Measurements from ENCODE around the gene KIAA1614.
"Not testable (repeated sequence)": the region's sequence is repeated elsewhere in the genome, so short reads cannot be mapped to it uniquely, and the experiment has no call there.

KIAA1614 gene

DNA sequence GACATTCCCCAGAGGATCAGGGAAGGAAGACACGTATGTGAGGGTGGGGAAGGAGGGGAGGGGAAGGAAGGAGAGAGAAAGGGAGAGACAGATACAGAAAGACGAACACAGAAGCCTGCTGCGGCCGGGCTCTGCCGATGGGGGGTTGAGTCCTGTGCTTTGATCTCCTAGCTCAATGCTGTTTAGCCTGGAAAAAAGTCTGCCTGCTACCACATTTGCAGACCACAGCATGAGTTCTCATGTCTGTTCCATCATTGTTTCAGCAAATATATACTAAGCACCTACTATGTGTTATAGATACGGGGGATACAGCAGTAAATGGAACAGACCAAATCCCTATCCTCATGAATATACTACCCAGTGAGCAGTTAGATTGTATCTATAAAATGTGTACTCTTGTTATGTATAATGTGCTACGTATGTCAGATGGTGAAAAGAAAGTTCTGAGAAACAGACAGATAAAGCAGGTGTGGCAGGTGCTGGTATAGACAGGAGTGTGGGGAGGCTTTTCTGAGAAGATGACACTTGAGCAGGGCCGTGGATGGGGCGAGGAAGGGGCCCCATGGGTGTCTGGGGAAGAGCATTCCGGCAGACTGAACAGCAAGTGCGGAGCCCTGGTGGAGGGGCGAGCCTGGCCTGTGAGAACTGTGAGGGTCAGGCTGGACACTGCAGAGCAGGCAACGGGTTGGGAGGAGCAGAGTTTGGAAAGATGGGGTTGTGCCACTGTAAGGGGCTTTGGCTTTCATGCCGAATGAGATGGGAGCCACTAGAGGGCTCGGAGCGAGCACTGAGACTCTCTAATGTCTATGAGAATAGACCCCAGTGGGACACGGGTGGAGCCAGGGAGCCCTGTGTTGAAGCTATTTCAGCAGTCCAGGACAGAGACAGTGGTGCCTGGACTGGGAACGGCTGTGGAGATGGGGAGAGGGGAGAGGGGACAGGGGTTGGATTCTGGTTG, 34.1 kb downstream of the KIAA1614 start:
- DNase-seq: no peak

DNA sequence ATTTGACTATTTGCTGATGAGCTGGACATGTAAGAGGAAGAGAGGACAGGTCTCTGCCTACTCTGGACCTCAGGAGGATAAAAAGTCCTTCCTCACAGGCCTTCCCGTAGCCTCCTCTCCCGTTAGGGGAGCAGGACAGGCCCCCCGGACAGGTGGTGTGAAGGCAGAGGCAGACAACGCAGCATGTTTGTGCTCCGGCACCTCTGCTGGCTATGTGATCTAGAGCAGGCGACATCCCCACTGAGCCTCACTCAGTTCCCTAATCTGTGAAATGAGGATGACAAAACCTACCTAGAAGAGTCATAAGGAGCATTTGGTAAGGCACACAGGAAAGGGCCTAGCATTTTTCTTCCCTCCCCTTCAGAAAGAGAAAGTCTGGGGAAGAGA, 34.8 kb downstream of the KIAA1614 start:
- DNase-seq: no peak

DNA sequence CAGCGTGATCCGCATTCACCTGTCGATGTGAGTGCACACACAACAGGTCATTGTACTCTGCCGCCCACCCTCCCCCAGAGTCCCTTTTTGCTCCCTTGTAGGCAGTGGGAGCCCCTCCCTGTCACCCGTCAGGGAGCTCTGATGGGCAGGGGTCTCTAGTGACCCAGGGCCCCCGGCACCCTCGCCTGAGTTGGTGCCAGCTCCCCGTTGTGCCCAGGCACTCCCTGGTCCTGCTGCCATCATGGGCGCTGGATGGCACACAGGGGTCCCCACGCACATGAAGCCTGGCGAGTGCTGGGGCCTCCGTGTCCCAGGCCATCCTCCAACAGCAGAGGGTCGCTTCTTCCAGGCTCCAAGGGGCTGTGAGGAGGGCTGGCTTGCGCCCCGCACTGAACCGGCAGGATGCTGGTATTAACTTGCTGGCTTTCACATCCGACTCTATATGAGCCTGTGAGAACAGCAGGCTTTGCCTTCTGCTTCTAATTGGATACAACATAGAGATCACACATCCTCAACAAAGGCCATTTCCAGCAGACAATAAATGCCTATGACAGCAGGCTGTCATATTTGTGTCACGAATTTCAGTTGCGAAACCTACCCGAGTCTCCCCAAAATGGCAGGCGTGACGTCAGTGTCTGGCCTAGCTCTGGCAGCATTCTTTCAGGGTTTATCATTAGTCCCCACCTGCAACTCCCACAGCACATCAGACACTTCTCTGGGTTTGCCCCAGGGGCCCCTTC, 35.4 kb downstream of the KIAA1614 start:
- DNase-seq: no peak

DNA sequence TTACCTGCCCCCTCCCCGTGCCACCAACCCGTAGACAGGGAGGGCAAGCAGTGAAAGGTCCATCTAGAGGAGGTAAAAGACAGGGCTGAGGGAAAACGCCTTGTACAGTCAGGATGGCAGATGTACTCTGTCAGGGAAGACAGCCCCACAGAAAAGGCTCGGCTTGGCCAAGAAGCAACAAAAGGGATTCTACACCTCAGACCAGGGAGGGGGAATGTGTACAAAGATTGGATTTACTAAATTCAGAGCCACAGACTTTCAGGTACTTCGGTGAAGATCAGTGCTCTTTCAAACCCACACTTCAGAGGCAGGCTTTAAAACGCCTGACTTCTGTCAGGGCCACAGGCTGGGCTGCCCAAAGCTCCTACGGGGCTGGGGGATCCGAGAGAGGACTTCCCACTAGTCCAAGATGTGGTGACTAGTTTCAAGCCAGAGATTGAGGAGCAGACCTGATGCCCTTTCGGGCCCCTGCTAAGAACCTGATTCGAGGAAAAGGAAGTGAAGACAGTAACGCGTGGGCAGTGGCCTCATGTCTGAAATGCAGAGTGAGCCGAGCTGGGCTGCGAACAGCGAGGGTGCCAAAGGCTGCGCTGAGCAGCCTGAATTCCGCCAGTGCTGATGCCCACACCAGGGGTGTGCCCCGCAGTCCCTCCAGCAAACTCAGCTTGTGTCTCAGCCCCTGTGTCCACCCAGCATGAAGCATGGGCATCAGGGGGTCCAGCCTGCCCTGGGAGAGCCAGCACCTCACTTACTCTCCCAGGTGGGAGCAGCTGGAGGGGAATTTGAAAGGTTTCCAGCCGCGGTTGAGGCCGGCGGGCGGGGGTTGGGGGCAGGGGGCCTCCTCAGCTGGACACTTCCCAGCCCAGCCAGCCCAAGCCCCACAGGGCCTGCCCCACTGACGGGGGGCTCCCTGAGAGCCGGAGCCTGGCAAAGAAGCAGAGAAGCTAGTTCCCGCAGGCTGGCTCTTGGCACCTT, 36.2 kb downstream of the KIAA1614 start:
- DNase-seq: no peak

DNA sequence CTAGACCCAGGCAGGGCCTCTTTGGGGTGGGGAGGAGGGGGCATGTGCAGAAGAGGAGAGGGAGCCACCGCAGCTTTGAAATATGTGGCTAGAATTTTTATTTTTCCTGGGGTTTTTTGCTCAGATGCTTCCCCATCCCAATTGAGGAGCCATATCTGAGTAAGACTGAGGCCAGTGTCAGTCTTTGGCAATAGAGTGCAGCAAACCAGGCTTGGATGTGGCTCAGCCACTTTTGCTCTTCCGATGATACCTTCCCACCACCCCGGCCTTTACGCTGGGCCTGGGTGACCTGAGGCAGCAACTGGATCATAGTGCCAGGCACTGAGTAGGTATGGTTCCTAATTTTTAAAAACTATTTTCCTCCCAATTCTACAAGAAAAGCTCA, 36.9 kb downstream of the KIAA1614 start:
- no peak for DNase-seq

DNA sequence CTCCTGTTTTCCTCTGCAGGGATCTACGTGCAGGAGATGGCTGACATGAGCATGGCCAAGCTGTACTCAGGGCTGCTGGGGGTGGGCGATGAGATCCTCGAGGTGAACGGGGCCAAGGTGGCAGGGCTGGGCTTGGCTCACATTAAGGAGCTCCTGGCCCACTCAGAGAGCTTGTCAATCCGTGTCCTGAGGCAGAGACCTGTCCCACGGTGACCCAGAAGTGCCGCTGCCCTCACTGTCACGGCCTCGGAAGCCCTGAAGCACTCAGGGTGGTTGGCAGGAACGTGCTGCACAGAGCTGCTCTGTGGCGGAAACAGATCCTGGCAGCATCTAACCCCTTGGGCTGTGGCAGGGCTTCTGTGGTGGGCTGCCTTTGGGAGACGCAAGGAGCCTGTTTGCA, 37.6 kb downstream of the KIAA1614 start:
- DNase-seq: no peak

DNA sequence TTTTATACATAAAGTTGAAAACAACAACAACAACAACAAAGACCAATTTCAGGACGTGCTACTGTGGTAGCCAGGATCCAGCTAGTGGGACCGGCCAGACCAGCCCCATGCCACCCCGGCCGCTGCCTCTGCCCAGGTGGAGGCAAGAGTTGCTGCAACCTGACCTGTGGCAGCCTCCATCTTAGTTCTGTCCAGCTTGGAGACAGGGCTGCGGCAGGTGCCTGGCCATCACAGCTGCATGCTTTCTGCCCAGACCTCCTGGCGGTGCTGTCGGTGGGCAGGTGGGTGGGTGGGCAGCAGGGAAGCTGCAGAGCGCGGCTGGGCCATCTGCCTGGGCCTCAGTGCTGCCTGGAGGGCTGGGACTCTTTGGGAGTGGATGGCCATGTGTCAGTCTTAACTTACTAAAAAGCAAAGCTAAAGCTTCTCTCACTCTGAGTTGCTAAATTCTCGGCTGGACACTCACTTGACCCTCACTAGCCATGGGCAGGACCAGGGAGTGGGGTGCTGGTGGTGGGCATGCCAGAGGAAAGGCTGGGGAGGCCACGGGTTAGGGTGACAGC, 38.6 kb downstream of the KIAA1614 start:
- no peak for DNase-seq

DNA sequence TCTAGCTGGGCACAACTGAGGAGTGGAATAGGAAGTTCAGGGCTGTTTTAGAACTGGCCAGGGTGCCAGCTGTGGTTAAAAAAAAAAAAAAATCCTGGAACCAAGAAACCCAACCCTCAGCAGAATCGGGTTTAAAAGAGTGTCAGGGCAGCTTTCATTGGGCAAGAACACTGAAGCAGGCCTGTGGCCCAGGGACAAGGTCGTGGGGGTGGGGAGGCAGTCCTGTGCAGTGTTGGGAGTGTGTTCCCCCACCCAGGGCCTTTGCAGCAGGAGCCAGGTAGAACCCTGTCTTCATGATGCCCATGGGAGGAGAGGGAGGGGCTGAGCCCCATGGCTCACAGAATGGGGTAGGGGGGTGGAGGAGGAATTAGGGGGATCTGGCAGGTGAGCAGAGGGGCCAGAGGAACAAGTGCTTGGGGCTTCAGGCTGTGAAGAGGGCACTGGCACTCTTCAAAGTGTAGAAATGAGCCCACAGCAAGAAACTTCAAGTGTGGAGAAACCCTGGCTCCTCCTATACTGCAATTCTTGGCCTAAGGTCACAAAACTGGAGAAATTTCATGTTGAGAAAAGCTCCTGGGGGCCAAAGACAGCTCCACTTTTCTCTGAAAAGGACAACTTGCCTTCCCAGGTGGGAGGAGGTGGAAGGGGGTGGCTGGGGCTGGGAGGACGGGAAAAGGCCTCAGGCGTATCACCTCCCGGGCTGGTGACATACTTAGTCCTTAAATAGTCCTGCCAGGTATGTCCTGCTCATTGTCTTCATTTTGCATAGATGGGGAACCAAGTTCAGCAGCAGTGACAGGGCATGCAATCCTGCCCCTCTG, 39.3 kb downstream of the KIAA1614 start:
- DNase-seq: no peak

DNA sequence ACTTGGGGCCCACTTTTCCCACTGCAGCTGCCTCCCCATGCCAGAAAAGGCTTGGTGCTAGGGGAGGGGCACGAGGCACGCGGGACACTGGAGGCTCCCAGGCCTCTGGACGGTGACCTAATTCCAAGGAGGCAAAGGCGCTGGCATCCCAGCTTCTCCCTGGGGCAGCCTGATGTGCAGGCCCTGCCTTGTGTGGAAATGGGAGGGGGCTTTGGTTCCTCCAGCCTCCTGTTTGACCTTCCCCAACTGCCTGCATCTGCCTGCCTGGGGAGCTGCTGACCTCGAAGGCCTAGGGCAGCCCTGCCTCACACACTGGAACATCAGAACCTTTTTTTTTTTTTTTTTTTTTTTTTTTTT, 39.9 kb downstream of the KIAA1614 start:
- DNase-seq: no peak

DNA sequence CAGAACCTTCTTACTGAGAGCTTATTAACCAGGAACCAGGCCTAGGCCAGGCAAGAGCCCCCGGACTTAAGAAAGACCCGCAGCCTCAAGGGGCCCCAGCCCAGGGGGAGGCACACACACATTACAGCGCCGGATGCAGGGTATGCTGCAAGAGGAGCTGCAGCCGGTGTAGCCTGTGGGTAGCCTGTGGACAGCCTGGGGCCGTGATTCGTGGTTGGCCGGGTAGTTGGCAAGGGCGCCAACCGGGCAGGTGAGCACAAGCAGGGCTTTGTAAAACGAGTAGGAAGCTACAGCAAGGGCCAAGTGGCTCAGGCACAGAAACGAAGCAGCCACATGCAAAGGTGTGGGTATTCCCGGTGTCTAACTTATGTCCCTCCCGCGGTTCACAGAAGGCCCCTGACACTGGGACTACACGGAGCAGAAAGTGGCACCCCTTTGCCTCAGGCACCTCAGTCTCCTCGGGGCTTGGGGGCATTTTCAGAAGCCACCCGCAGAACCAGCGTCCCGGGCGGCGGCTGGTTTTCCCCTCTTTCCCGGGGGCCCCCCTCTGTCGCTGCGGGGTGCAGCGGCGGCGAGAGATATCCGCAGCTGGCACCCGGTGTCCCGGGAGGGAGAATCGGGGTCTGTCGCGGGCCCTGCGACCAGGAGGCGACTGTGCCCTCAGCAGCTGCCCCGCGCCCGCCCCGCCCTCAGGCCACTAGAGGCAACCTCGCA, 40.8 kb downstream of the KIAA1614 start:
- peak; percentile 50 for DNase-seq

DNA sequence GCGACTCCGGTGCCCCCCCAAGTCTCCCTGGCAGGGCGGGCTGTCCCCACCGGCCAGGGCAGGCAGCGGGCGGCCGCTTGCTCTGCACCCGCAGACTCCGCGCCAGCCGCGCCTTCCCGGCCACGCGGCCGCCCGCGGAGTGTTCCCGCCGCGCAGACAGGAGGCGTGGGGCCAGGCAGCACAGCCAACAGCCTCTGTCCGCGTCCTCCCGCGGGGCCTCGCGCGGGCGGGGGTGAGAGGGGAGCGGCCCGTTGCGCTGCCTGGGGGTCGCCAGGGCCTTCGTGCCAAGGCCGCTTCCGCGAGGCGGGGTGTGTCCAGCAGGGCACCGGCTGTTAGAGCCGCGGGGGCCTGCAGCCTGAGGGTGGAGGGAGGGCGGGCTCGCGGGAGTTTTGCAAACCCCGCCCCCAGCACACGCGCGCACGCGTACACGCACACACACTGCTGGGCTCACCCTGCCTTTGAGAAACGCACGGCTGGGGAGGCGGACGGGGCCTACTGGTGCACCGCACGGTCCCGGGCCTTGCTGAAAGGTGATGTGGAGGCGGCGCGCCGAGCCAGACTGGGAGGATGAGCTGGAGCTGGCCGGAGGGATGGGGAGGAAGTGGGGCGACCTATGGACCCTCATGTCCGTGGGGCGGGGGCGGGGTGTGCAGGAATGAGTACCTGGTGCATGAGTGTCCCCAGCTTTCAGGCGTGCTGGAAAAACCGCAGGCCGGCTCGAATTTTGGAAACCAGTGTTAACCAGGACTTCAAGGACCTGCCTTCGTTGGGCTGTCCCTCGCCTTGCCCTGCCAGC, 41.5 kb downstream of the KIAA1614 start:
- no peak for DNase-seq

DNA sequence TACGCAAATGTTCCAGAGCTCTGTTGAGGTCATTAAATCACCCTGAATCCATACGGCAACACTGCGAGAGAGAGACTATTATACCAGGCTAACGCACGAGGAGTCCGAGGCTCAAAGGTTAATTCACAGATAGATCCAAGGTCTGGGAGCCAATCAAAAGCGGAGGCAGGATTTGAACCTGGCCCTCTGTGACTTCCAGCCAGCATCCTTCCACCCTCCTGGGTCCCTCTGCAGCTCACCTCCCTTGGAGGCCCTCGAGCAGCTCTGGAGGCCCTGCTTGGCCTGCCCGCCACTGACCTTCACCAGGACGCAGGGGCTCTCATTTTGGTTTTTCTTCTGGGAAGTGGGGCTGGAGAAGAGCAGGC, 42.1 kb downstream of the KIAA1614 start:
- no peak for DNase-seq

DNA sequence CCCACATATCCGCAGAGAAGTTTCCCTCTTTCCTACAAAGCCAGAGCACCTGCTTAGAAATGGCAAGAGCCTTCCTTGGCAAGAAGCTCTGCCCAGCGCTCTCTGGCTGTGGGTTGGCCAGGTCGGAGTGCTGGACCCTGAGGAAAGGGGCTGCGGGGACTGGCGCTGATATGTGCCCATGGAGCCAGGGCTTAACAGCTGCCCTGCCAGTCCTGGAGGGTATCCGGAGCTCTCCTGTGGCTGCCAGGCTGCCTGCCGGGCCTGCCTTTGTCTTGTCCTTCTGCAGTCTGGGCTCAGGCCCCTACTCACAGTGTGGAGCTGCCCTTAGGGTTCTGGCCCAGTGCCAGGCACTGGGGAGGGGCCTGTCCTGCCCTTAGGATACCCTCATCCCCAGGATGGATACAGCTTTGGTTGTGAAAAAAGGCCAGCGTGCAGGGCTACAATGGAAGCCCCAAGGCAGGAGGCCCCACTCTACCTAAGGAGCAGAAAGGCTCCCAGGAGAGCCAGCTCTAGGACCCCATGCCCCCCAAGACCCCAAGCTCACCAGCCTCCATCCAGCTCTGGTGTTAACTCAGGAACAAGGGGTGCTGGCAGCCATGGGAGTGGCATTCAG, 43.4 kb downstream of the KIAA1614 start:
- peak; percentile 59 for DNase-seq

DNA sequence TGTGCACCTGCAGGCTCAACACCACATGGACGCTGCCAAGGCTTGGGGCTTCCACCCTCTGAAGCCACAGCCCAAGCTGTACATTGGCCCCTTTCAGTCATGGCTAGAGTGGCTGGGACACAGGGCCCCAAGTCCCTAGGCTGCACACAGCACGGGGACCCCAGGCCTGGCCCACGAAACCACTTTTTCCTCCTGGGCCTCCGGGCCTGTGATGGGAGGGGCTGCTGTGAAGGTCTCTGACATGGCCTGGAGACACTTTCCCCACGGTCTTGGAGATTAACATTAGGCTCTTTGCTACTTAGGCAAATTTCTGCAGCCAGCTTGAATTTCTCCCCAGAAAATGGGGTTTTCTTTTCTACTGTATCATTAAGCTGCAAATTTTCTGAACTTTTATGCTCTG, 46.9 kb downstream of the KIAA1614 start:
- not testable (repeated sequence) for DNase-seq

DNA sequence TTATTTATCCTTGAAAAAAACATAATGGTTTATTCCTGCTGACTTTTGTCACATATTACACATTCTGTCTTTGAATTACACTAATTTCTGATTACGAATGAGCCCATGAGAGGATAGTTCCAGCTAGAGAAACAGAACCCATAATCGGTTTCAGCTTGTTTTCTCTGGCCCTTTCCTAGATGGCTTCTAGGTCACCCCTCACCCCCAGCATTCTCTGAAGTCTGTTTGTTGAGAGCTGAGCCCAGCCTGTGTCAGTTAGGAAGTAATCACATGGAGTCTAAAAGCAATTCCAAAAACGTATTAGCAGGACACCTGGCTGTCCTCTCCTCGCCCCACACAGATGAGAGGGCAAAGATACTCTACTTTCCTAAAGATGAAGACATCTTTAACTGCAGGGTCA, 48.9 kb downstream of the KIAA1614 start:
- DNase-seq: no peak

DNA sequence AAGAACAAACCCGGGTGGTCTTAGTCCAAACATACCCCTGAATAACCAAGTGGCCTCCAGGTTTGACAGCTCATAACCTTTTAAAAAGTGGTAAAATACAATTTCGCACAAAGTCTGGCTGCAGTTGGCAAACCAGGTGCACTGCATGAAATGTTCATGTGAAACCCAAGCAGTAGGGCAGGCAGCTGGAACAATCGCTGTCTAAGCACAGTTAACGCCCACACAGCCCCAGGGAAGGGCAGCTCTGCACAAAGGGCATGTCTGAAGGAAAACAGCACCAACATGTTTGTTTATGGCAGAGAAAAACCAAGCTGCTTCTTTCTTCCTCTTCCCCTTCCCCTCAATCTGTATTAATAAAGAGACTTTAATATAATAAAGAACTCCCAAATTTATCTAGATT, 49.5 kb downstream of the KIAA1614 start:
- peak; percentile 16 for DNase-seq

DNA sequence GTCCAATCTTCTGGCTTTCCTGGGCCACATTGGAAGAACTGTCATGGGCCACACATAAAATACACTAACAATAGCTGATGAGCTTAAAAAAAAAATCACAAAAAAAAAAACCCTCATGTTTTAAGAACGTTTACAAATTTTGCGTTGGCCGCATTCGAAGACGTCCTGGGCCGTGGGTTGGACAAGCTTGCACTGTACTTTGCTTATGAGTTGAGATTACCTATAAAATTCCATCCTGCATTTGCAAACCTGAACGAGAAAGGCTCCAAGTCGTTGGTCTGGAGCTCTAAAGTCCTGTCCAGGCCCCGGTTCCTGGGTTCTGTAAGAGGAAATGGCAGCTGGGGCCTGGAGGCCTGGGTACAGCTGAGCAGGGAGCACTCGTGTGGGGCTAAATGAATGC, 51.4 kb downstream of the KIAA1614 start:
- DNase-seq: no peak

DNA sequence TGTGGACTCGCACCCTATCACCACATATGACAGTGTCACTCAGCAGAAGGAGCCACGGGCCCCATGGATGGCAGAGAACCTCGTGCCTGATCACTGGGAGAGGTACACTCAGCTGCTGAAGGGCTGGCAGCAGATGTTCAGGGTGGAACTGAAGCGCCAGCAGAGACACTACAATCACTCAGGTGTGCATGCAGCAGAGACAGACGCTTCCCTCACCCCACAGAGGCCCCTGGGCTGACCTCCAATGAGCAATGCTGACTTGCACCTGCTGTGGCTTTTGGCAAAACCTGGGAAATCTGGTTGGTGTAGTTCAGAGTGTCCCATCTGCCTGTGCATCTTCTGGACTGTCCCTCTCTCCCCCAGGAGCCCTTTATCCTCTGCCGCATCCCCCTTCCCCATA, 51.9 kb downstream of the KIAA1614 start:
- DNase-seq: no peak

DNA sequence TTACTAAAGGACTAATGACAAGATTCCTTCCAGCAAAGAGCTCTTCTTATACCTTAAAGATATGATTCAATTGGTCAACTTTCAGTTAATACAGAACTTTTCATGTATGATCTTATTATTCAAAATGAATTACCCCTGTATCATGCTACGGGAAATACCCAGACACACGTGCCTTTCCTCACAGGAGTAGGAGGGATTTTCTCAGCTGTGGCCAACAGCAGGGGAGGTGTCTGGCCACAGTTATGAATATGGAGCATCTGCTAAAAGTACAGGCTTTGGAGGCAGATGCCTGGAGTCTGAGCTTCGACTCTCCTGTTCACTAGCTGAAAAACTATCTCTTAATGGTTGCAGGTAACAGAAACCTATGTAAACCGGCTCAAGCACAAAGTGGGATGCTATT, 53.6 kb downstream of the KIAA1614 start:
- no peak for DNase-seq
